Right lobe of liver (tissue), 4 donors: Measurements from ENCODE around the gene MZT2B.

Experiments
- POLR2A ChIP-seq: fragments of 450-650 bp; IDR thresholded peaks from one replicate; pipeline ENCODE4 v1.6.1; 2017; ENCODE audit warnings: antibody characterized with exemption, mild to moderate bottlenecking
- TF ChIP-seq, protein P1 (sequence below), 4 donors: fragments of 200-600 bp in 3 of 4; fragments of 450-650 bp in 1 of 4; IDR thresholded peaks; one replicate each; pipeline versions ENCODE4 v1.5.1 to v1.8.0; 2016 to 2022; ENCODE audit warnings: antibody characterized with exemption in 4 of 4, mild to moderate bottlenecking in 2 of 4
- donor health status: DM: no; HTN: no; CAD: no.
- donor health status: DM: no; HTN: no; CAD: no.
- donor health status: DM: no; HTN: yes; CAD: no.

DNA sequence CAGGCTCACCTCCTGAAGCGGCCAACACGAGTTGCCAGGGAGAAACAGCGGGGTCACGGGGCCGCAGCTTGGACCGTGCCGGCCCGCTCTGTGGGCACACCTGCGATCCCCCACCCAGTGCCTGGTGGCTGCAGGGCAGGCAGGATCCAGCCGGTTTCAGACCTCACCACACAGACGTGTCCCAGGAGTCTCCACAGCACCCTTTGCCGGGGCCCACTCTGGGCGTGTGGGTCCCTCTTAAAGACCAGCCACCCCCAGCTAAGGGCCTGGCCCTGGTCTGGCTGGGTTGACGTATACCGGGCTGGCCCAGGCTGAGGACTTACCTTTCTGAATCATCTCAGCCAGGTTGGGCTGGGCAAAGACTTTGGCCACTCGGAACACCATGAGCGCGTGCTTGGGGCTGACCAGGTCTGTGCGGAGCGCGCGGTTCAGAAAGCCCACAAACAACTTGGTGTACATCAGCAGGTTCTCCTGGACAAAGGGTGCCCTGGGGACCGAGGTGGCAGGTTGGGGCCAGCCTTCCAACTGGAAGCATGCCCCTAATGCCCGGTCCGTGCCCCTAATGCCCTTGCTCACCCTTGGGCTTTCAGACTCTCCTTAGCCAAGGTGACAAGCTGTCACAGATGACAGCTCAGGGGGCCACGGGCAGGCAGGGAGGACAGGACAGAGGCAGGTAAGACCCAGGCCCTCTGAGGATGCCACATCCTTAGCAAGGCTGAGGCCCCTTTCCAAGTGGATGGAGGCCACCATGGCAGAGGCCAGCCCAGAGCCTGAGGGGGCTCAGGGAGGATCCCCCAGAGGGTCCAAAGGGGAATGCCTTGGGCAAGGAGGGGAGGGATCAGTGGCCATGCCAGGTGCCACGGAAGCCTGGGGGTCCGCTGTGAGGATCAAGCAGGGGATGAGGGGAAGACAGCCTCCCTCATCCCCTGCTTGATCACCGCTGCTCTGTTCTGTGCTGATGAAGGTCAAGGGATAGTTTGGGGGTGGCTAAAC, 27.0 kb upstream of the MZT2B start:
- TF ChIP-seq, protein P1, sequence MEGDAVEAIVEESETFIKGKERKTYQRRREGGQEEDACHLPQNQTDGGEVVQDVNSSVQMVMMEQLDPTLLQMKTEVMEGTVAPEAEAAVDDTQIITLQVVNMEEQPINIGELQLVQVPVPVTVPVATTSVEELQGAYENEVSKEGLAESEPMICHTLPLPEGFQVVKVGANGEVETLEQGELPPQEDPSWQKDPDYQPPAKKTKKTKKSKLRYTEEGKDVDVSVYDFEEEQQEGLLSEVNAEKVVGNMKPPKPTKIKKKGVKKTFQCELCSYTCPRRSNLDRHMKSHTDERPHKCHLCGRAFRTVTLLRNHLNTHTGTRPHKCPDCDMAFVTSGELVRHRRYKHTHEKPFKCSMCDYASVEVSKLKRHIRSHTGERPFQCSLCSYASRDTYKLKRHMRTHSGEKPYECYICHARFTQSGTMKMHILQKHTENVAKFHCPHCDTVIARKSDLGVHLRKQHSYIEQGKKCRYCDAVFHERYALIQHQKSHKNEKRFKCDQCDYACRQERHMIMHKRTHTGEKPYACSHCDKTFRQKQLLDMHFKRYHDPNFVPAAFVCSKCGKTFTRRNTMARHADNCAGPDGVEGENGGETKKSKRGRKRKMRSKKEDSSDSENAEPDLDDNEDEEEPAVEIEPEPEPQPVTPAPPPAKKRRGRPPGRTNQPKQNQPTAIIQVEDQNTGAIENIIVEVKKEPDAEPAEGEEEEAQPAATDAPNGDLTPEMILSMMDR (IDR thresholded peaks at IDR 0.05): no peak
- no peak for TF ChIP-seq POLR2A
